Duodenal mucosa (tissue), 2 donors: Measurements from ENCODE around the gene ADAMTS10.
"Not testable (repeated sequence)": the region's sequence is repeated elsewhere in the genome, so short reads cannot be mapped to it uniquely, and the experiment has no call there.

Experiments
- H3K27ac ChIP-seq: one replicate; pipeline ENCODE4 v1.7.0; 2013; ENCODE audit warnings: low read depth, low read length
- H3K27me3 ChIP-seq, 2 donors: one replicate each; pipeline ENCODE4 v1.7.0; 2013; ENCODE audit warnings: low read length in 2 of 2, control low read depth in 1 of 2; ENCODE audit not compliant: insufficient read depth in 2 of 2, control insufficient read depth in 1 of 2
- H3K36me3 ChIP-seq, 2 donors: one replicate each; pipeline ENCODE4 v1.7.0; 2013; ENCODE audit warnings: low read length in 2 of 2, control low read depth in 1 of 2; ENCODE audit not compliant: insufficient read depth in 2 of 2, control insufficient read depth in 1 of 2
- H3K4me1 ChIP-seq, 2 donors: one replicate each; pipeline ENCODE4 v1.7.0; 2013; ENCODE audit warnings: low read length in 2 of 2, control low read depth in 1 of 2; ENCODE audit not compliant: insufficient read depth in 2 of 2, control insufficient read depth in 1 of 2
- H3K4me3 ChIP-seq, 2 donors: one replicate each; pipeline ENCODE4 v1.7.0; 2013; ENCODE audit warnings: low read length in 2 of 2, low read depth in 1 of 2
- H3K9ac ChIP-seq, 2 donors: one replicate each; pipeline ENCODE4 v1.7.0; 2013; ENCODE audit warnings: low read length in 2 of 2, low read depth in 1 of 2
- H3K9me3 ChIP-seq, 2 donors: one replicate each; pipeline ENCODE4 v1.7.0; 2013; ENCODE audit warnings: low read length in 2 of 2, control low read depth in 1 of 2; ENCODE audit not compliant: control insufficient read depth in 1 of 2

Gene ADAMTS10

DNA sequence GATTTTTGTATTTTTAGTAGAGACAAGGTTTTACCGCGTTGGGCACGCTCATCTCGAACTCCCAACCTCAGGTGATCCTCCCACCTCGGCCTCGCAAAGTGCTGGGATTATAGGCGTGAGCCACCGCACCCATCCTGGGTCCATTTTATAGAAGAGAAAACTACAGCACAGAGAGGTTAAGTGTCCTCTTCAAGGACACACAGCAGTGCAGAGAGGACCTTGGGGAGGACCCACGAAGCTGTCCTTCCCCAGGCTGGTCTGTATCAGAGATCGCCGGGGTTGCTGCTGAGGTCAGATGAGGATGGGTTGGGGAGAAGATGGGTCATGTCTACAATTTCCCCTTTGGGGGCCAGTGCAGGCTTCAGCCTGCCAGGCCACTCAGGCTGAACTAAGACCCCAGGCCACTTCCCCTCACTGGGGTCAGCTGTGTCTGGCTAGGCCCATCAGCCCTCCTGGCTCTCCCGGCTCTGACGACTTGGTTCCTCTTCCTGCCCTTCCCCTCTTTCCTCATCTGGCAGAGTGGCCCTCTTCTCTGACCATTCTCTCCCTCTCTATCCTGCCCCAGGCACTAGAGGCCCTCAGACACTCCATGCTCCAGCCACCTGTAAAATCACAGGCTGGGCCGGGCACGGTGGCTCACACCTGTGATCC, 42.9 kb downstream of the ADAMTS10 start:
- Histone ChIP-seq H3K4me1 (peaks cover 0 to 14% of the 10 kb centered on the region in 2 donors), H3K27ac (no peak overlapping the region), H3K36me3 (no peaks in the 10 kb centered on the region), H3K4me3 (no peak overlapping the region), H3K9me3 (no peaks in the 10 kb centered on the region), H3K9ac (no peak overlapping the region), H3K27me3 (no peaks in the 10 kb centered on the region)

GRCh38 chr19:8566855-8567254, 43.7 kb downstream of the ADAMTS10 start:
- Histone ChIP-seq H3K36me3 (no peaks in the 10 kb centered on the region), H3K9ac (no peak overlapping the region), H3K27ac (no peak overlapping the region), H3K4me3 (no peak overlapping the region), H3K9me3 (no peaks in the 10 kb centered on the region), H3K27me3 (no peaks in the 10 kb centered on the region), H3K4me1 (peaks cover 0 to 14% of the 10 kb centered on the region in 2 donors)

DNA sequence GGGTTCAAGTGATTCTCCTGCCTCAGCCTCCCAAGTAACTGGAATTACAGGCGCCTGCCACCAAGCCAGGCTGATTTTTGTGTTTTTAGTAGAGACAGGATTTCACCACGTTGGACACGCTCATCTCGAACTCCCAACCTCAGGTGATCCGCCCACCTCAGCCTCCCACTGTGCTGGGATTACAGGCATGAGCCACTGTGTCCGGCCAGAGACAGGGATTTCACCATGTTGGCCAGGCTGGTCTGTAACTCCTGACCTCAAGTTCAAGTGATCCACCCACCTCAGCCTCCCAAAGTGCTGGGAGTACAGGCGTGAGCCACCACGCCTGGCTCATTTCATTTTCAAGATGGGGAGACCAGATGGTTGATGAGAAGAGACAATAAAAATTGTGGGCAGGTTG, 45.6 kb downstream of the ADAMTS10 start:
- peaks cover 0 to 11% of the 10 kb centered on the region in 2 donors for H3K4me1 ChIP-seq
- H3K9ac ChIP-seq, H3K27me3 ChIP-seq, H3K27ac ChIP-seq, H3K9me3 ChIP-seq, H3K36me3 ChIP-seq, H3K4me3 ChIP-seq: not testable (repeated sequence)

DNA sequence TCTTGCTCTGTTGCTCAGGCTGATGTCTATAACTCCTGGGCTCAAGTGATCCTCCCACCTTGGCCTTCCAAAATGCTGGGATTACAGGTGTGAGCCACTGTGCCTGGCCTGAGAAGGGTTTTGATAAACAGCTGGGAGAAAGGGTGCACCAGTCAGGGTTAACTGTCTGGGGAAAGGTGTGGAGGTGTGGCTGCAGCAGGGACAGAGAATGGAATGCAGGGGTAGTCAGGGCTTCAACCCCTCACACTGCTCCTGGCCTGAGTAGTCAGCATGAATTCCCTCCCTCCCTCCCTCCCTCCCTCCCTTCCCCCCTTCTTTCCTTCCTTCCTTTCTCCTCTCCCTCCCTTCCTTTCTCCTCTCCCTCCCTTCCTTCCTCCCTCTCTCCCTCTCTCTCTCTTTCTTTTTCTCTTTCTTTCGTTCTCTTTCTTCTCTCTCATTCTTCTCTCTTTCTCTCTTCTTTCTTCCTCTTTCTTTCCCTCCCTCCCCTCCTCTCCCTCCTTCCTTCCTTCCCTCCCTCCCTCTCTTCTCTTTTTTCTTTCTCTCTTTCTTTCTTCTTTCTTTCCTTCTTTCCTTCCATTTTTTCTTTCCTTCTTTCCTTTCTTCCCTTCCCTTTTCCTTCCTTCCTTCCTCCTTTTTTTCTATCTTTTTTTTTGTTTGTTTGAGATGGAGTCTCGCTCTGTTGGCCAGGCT, 49.3 kb downstream of the ADAMTS10 start:
- Histone ChIP-seq H3K27ac (no peak overlapping the region), H3K9me3 (no peaks in the 10 kb centered on the region), H3K9ac (no peak overlapping the region), H3K27me3 (no peaks in the 10 kb centered on the region), H3K4me3 (no peak overlapping the region), H3K4me1 (no peaks in the 10 kb centered on the region), H3K36me3 (no peaks in the 10 kb centered on the region)

DNA sequence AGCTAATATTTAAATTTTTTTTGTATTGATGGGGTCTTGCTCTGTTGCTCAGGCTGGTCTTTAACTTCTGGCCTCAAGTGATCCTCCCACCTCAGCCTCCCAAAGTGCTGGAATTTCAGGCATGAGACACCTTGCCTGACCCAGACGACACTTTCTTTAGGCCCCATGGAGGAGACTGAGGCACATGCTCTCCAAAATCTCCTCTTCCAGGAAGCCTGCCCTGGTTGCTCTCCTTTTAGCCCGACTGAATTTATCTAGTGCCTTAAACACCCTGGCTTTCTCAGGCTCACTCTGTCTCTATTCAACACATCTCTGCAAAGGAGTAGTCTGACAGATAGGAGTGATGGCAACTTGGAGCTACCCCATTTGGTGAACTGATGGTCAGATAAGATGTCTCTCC, 52.2 kb downstream of the ADAMTS10 start:
- Histone ChIP-seq H3K9me3 (no peaks in the 10 kb centered on the region), H3K4me1 (no peaks in the 10 kb centered on the region), H3K36me3 (peaks cover 0 to under 1% of the 10 kb centered on the region in 2 donors), H3K4me3 (no peak overlapping the region), H3K9ac (no peak overlapping the region), H3K27me3 (no peaks in the 10 kb centered on the region), H3K27ac (no peak overlapping the region)

- Histone ChIP-seq H3K36me3 (peaks cover 0 to 6% of the 10 kb centered on the region in 2 donors), H3K27ac (no peak overlapping the region), H3K27me3 (no peaks in the 10 kb centered on the region), H3K9ac (no peak overlapping the region), H3K4me3 (no peak overlapping the region), H3K4me1 (no peaks in the 10 kb centered on the region), H3K9me3 (no peaks in the 10 kb centered on the region)
Measured at GRCh38 chr19:8557642-8558238, 52.8 kb downstream of the ADAMTS10 start.

GRCh38 chr19:8553729-8554128, 56.8 kb downstream of the ADAMTS10 start:
- H3K4me1 ChIP-seq, H3K4me3 ChIP-seq, H3K9me3 ChIP-seq, H3K9ac ChIP-seq, H3K27me3 ChIP-seq, H3K27ac ChIP-seq: not testable (repeated sequence)
- H3K36me3 ChIP-seq: peaks cover 0 to 13% of the 10 kb centered on the region in 2 donors

DNA sequence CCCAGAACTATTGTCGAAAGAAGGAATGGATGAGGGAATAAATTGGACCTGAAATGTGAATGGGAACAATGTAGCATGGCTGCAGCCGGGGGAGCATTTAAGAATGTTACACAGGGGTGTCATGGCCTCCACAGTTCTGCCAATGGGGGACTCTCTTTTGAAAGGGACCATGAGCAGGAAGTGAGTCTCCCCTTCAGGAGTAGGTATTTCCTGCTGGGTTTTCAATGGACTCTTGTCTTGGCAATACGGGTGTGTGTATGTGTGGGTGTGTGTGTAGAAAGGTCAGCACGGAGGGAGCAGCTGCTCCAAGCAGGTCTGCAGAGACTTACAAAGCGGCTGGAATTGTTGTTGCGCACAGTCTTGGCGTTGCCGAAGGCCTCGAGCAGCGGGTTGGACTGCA, 57.7 kb downstream of the ADAMTS10 start:
- no peak overlapping the region for H3K9ac ChIP-seq
- H3K4me3 ChIP-seq: peak overlapping the region; percentile 41 to 47
- H3K9me3 ChIP-seq: no peaks in the 10 kb centered on the region
- no peaks in the 10 kb centered on the region for H3K27me3 ChIP-seq
- H3K4me1 ChIP-seq: no peaks in the 10 kb centered on the region
- H3K27ac ChIP-seq: no peak overlapping the region
- H3K36me3 ChIP-seq: peaks cover 0 to 13% of the 10 kb centered on the region in 2 donors

- H3K9me3 ChIP-seq: no peaks in the 10 kb centered on the region
Measured at GRCh38 chr19:8550070-8550469, 60.4 kb downstream of the ADAMTS10 start.

DNA sequence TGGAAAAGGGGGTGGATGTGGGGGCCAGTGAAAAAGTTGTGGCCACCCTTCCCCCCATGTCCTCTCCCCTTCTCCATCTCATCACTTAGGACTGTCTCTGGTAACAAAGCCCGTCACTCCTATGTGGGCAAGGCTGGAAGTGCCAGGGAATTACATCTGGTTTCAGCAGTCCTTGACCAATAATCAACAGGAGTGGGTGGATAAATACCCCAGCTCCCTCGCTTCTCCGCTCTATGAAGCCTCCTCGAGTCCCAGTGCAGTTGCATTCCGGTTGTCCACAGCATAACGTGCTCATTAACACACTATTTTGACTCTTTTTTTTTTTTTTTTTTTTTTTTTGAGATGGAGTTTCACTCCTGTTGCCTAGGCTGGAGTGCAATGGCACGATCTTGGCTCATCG, 64.8 kb downstream of the ADAMTS10 start:
- no peak overlapping the region for H3K9ac ChIP-seq
- no peaks in the 10 kb centered on the region for H3K9me3 ChIP-seq
- no peaks in the 10 kb centered on the region for H3K27me3 ChIP-seq
- no peak overlapping the region for H3K27ac ChIP-seq
- no peak overlapping the region for H3K4me3 ChIP-seq
- H3K36me3 ChIP-seq: peaks cover 0 to 14% of the 10 kb centered on the region in 2 donors
- no peaks in the 10 kb centered on the region for H3K4me1 ChIP-seq

More at GRCh38 chr19:8550070-8550469, 60.4 kb downstream of the ADAMTS10 start:
- Histone ChIP-seq H3K27me3 (no peaks in the 10 kb centered on the region), H3K4me1 (no peaks in the 10 kb centered on the region), H3K36me3 (peaks cover 0 to 23% of the 10 kb centered on the region in 2 donors), H3K4me3 (no peak overlapping the region), H3K27ac (no peak overlapping the region), H3K9ac (no peak overlapping the region)
